DMS53 (cell line): ENCODE data around the gene PROCR.
"Not testable (repeated sequence)": the region's sequence is repeated elsewhere in the genome, so short reads cannot be mapped to it uniquely, and the experiment has no call there.

Experiments
- DNase-seq: peaks from one replicate; lab custom pipeline; 2025; lab: John Stamatoyannopoulos, UW

PROCR gene

DNA sequence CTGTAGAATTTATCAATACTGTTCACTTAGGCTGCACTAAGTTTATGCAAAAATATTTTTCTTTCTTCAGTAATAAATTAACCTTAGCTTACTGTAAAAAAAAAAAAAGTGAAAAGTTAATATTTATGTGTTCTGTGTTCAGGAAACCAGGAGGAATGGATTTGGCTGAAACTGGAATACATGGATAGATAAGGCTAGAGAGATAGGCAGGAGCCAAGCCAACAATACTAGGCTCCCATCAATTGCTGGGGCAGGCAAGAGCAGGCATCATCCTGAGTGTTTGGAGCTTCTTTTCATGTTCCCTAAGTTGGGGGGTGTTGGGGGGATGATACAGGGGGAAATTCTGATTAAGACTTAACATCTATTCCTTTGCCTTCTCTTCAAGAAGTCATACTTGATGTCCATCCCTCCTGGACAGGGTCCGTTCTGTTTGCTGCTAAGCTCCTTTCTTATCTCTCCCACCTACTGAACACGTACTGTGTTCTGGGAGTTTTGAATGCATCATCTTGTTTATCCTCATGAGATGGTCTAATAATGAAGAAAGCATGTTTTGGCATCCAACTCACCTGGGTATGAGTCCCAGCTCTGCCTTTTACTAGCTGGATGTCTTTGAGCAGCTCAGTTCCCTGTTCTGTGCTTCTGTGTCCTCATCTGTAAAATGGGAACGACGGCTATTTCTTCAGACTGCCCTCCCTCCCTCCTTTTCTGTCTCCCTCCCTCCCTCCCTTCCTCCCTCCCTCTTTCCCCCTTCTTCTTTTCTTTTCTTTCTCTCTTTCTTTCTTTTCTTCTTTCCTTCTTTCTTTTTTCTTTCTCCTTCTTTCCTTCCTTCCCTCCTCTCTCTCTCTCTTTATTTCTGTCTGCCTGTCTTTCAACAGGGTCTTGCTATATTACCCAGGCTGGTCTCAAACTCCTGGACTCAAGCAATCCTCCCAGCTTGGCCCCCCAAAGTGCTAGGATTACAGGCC lies 6.4 kb upstream of the PROCR start:
- DNase-seq, result no peak

DNA sequence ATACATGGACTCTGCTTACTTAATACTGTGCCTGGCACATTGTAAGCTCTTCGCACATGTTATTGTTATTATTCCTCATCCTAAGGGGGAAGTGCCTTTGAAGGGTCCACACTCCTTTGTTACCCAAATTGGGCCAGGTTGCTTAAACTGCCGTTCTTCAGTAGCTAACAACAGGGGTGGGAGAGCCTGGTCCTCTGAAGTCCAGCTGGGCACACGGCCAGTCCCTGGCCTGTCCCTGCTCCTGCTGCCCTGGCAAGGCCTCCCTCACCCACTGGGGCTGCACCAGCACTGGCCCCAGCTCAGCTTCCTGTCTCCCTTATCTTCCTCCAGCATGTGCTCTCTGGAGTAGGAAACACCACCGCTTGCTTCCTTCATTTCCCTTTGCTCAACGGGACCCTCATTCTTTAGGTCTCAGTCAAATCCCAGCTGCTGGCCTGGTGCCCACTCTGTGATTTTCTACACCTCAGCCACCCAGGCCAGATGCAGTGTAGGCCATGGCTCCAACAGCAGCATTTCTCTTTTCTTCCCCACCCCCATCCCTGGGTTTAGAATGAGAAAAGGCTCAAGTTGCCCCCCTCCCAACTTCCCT lies 5.5 kb upstream of the PROCR start:
- DNase-seq, result no peak

DNA sequence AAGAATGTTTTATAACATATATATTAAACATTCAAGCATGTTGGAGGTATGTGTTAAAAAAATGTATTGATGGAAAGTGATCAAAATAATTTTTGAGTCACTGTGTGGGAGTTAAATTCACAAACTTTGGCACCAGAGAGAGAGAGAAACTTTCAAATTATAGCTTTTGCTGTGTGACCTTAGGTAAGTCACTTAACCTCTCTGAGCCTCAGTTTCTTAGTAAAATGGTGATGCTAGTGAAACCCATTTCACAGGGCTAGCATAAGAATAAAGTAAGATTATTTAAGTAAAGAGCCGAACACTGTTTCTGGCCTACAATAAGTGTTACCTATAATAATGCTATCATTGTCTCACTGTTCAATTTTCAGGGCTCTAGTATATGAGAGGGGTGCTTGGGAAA lies 4.1 kb upstream of the PROCR start:
- DNase-seq, result no peak

DNA sequence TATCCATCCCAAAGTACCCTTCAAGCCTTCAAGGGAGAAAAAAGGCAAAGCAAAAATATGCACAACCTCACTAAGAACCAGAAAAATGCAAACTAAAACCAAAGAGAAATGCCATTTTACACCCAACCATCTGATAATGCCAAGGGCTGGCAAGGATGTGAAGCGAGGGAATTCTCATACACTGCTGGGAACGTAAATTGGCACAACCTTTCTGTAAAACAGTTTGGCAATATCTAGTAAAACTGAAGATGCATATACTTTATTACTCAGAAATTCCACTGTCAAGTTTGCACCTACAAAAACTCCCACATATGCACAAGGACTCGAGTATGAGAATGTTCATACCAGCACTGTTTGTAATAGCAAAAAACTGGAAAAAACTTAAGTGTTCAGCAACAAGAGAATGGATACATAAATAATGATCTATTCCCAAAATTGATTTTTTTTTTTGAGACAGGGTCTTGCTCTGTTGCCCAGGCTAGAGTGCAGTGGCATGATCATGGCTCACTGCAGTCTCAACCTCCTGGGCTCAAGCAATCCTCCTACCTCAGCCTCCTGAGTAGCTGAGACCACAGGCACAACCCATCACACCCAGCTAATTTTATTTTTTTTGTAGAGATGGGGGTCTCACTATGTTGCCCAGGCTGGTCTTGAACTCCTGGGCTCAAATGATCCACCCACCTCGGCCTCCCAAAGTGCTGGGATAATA lies 3.0 kb upstream of the PROCR start:
- not testable (repeated sequence) for DNase-seq

DNA sequence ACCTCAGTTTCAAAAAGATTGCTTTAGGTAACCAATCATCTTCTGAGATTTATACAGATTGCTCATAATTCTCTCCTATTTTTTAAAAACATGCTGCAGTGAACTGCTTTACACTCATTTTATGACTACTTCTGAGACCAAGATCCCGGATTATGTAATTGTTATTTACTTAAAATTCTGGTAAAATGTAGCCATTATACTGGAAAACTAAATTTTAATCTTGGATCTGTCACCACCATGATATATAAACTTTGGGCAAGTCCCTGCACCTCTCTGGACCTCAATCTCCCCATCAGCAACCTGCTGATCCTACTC lies 477 bp upstream of the PROCR start:
- no peak for DNase-seq

DNA sequence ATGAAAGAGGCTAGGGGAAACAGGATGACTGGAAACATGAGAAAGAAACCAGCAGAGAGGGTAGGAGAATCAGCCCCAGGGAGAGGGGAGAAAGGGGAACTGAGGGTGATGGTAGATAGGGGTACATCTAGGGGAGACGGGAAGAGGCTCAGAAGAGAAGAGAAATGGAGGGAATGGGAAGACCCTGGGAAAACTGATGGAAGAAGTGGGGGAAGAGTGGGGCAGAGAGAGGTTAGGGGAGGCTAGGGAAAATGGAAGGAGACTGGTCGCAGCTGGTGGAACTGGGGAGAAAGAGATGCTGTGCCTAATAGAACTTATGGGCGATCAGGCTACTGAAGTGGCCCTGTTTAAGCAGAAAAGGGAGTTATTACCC lies 548 bp downstream of the PROCR start:
- DNase-seq, result no peak

DNA sequence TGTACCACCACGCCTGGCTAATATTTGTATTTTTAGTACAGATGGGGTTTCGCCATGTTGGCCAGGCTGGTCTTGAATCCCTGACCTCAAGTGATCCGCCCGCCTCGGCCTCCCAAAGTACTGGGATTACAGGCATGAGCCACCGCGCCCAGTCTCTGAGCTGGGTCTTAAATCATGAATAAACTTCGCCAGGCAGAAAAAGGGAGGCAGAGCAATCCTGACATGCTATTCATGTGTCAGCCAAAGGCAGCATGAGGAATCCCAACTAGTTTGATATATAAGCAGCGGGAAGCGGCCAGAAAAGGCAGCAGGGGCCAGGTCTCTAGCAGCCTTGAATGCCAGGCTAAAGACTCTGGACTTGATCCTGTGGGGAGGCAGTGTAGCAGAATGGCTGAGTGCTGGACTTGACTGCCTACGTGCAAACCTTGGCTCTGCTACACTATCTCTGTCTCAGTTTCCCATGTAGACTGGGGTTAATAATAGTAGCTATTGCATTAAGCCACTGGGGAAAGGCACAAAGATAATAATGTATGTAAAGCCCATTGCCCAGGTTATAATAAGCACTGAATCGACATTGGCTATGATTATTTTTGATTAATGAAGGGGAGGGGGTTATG lies 1.8 kb downstream of the PROCR start:
- DNase-seq, result no peak

DNA sequence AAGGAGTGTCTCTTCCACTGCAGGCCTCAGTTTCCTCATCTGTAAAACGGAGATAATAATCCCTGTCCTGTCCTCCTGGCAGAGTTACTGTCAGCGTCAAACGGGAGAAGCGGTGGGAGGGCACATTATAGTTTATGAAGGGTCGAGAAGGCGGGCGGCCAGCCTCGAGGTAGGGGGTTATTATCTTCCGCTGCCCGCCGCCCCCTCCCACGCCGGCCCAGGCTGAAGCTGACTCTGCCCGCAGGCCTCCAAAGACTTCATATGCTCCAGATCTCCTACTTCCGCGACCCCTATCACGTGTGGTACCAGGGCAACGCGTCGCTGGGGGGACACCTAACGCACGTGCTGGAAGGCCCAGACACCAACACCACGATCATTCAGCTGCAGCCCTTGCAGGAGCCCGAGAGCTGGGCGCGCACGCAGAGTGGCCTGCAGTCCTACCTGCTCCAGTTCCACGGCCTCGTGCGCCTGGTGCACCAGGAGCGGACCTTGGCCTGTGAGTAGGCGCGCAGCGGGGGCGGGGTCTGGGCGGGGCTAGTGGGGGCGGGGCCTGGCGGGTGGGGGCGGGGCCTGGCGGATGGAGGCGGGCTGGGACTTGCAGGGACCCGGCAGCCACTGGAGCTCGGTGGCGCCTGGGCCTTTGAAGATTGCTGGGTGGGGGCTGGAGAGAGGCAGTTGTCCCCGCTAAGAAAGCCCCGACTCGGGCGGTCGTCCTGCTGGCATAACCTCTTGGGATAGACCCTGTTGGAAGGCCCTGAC lies 2.8 kb downstream of the PROCR start:
- peak; percentile 47 for DNase-seq

DNA sequence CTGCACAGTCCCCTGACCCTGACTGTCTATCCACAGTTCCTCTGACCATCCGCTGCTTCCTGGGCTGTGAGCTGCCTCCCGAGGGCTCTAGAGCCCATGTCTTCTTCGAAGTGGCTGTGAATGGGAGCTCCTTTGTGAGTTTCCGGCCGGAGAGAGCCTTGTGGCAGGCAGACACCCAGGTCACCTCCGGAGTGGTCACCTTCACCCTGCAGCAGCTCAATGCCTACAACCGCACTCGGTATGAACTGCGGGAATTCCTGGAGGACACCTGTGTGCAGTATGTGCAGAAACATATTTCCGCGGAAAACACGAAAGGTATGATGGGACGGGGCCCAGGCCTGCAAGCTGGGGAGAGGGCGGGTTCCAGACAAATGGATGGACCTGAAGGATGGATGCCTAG lies 4.3 kb downstream of the PROCR start:
- no peak for DNase-seq

DNA sequence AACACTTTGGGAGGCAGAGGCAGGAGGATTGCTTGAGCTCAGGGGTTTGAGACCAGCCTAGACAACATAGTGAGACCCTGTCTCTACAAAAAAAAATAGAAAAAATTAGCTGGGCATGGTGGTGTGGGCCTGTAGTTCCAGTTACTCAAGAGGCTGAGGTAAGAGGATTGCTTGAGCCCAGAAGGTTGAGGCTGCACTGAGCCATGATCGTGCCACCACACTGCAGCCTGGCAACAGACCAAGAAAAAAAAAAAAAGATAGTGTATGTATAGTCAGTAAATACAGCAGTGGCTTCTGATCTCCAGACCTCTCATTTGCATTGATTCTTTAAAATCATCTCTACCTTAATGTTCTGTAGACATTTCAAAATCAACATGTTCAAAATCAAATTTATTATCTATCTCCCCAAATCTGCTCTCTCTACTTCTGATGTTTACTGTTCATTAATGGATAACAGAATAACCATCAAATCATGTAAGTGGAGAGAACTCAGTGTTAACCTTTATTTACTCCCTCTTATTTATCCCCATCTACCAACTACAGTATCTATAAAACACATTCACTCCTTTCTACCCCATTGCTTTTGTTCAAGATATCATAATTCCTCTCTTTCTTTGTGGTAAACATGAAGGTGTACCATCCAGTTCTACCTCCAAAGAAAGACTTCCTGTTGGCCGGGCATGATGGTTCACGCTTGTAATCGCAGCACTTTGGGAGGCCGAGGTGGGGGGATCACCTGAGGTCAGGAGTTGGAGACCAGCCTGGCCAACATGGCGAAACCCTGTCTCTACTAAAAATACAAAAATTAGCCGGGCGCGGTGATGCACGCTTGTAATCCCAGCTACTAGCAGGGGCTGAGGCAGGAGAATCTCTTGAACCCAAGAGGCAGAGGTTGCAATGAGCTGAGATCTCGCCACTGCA lies 7.7 kb downstream of the PROCR start:
- DNase-seq, result peak; percentile 32

DNA sequence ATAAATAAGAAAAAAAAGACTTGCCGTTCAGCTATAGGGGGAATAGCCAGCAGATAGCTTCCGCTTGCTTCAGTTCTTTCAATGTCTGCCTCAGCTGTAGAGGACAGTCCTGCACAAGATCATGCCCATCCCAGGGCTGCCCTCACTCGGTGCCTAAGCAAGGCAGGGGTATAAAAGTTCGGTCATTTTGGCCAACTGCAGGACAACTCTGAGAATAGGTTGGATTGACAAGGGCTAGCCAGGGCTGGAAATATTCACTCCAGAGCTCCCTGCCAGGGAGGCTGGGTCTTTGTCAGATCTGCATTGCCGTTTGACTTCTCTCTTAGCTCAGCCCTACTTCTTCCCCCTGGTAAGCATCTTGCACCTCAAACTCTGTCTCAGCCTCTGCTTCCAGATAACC lies 8.4 kb downstream of the PROCR start:
- no peak for DNase-seq

DNA sequence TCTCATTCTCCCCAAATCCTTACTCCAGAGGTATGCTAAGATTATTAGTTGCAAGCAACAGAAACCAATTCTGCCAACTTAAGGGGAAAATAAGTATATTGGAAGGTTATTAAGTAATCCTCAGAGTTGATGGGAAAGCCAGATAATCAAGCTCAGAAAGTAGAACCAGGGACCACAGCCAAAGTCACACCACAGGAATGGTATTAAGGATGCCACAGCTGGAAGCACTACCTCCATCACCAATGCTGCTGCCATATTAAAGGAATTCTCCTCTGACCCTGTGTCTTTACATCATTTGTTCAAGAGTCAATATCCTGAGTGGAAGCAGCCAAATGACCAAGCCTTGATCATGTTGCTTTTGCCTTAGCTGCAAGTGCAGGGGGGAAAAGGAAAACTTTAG lies 9.9 kb downstream of the PROCR start:
- no peak for DNase-seq

DNA sequence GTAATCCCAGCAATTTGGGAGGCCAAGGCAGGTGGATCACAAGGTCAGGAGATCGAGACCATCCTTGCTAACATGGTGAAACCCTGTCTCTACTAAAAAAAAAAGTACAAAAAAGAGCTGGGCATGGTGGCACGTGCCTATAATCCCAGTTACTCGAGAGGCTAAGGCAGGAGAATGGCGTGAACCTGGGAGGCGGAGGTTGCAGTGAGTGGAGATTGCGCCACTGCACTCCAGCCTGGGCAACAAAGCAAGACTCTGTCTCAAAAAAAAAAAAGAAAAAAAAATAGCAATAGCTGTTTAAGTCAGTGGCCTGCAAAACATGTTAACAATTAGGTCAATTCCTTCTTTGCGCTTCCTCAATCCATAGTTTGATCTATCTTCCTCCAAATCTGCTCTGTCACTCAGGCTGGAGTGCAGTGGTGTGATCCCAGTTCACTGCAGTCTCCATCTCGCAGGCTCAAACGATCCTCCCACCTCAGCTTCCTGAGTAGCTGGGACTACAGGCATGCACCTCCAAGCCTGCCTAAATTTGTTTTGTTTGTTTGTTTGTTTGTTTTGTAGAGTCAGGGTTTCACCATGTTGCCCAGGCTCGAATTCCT lies 14.9 kb downstream of the PROCR start:
- not testable (repeated sequence) for DNase-seq

DNA sequence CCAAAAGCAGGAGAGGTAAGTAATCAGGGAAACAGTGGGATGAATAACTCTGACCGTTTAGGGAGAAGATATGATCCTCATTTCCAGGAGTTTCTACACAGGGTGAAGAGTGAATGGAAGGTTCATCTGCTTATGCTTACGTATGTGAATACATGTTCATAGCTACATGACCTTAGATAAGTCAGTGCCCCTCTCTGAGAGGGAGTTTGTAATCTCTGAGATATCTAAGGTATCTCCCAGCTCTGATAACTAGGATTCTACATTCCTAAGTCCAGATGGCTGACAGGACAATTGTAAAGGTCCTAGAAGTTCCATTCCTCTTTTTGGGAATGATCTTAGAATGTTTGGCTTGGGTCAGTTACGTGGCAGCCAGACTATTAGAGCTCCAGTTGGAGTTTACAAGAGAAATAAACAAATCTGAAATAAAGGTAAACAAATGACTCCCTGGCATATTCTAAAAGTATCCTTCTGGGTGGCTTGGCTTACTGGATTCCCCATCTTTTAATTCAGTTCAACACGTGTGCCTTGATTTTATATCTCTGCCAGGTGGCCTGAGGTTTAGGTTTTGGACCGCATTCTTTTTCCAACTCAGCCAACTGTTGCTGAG lies 15.8 kb downstream of the PROCR start:
- no peak for DNase-seq

DNA sequence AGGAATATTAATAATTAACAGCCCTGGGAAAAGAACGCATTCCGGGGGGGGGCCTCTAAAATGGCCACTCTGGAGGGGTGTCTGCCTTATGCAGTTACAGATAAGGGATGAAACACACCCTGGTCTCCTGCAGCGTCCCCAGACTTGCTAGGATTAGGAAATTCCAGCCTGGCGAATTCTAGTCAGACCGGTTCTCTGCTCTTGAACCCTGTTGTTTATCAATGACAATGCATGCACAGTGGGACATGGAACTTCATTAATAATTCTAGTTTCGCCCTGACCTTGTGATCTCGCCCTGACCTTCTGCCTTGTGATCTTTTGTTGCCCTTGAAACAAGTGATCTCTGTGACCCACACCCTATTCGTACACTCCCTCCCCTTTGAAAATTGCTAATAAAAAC lies 17.4 kb downstream of the PROCR start:
- DNase-seq, result peak; percentile 32

DNA sequence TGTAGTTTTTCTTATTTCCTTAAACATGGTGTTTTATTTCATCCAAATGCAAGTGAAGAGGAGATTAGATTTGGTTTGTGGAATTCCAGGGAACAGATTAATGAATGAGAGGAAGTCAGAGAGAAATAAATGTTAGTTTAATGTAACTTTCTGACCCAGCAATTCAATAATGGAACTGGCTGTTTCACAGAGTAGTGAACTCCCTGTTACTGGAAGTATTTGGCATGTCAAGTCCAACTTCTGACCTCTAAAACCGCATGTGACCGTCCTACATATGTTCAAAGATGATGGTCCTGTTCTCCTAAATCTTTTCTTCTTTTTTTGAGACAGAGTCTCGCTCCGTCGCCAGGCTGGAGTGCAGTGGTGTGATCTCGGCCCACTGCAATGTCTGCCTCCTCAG lies 18.7 kb downstream of the PROCR start:
- no peak for DNase-seq

DNA sequence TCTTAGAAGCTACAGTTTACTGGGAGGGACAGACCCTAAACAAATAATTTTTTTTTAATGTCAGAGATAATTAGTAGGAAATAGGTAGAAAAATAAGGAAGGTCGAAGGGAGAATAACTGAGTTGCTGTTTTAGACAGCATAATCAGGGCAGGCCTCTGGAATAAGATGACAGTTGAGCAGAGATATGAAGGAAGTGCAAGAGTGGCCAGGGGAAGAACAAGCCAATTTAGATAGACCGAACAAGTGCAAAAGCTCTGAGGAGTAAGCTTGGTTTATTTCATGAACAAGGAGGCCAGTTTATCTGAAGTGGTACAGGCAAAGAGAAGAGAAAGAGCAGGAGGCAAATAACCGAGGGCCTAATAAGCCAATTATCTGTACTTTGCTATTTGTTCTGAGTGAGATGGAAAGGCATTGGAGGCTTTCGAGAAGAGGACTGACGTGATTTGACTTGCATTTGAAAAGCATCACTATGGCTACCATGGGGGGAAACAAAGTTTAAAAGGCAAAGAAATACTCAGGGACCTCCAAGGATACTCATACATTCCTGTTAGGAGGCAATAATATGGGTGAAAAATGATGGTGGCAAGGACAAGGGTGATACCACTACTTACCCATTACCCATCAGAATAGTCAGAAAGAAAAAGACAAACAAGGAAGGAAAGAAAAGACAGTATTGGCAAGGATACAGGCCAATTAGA lies 19.7 kb downstream of the PROCR start:
- no peak for DNase-seq

DNA sequence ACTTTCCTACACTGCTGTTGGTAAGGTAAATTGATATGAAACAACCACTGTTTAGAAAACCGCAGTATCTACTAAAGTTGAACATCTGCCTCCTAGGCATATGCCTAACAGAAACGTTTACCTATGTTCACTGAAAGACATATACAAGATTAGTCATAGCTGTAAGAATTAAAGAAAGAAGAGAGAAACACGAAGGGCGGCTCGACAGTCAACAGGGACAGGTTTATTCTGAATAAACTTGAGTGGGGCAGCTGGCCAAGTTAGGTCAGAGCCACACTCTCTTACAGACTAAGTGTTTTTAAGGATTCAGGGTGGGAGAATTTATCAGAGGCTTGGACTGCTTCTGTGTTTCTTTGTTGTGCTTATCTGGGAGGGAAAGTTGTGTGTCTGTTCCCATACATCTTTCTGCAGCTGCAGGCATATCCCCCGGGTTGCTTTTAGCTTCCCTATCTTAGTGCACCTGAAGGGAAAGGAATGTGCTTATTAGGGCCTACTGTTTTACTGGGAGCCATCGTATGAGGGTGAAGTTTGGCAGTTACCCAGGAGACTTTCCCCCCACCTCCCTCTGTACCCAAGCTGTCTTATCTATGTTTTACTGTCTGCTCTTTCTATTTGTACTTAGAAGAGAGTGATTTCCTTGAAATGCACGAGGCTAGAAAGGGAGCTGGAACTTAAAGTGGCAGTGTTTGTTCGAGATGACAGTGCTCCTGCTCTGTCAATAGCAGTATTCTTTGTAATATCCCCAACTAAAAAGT lies 20.4 kb downstream of the PROCR start:
- no peak for DNase-seq
